ENCODE measurements around the gene KNSTRN.

Gene KNSTRN

GRCh38 chr15:40435710-40436089, 53.2 kb downstream of the KNSTRN start:
- DNase-seq, result no peak

- DNase-seq, result no peak
Measured at GRCh38 chr15:40436116-40436891, 53.8 kb downstream of the KNSTRN start.

- DNase-seq, result no peak
Measured at GRCh38 chr15:40436892-40437751, 54.6 kb downstream of the KNSTRN start.

GRCh38 chr15:40437752-40438687, 55.5 kb downstream of the KNSTRN start:
- no peak for DNase-seq

- DNase-seq, result no peak
Measured at GRCh38 chr15:40438712-40439111, 56.2 kb downstream of the KNSTRN start.

- DNase-seq, result no peak
Measured at GRCh38 chr15:40439461-40439959, 57.0 kb downstream of the KNSTRN start.

- DNase-seq, result peak in 1 of 2 donors; percentile 32
Measured at GRCh38 chr15:40439960-40440742, 57.6 kb downstream of the KNSTRN start.

GRCh38 chr15:40440743-40441564, 58.4 kb downstream of the KNSTRN start, which contains the start of gene BAHD1:
Gene BAHD1 (plus strand): TSS chr15:40440953. CDS start chr15:40458465, 17,512 bp downstream.
- DNase-seq, result peak; percentile 81

GRCh38 chr15:40441565-40442531, 59.3 kb downstream of the KNSTRN start:
- DNase-seq, result no peak

- no peak for DNase-seq
Measured at GRCh38 chr15:40443255-40443654, 60.7 kb downstream of the KNSTRN start.

GRCh38 chr15:40443846-40444245, 61.3 kb downstream of the KNSTRN start:
- DNase-seq, result no peak
